Neural crest cell (in vitro differentiated cells): Measurements from ENCODE around the gene SIAH3. TPM values are rescaled to one million over a fixed set of nuclear protein-coding genes. Genes with fewer than 3 reads are reported as not detected.

Source experiments
- DNase-seq: peaks from one replicate; pipeline ENCODE4 v3.0.0; 2021; ENCODE audit warnings: low read depth, mixed read lengths, low spot score
- H3K27ac Mint-ChIP-seq: one replicate; pipeline ENCODE4 v1.8.0; 2021; ENCODE audit warnings: mild to moderate bottlenecking, mixed read lengths; ENCODE audit not compliant: unreplicated experiment
- H3K27me3 Mint-ChIP-seq: 2 replicates; pipeline ENCODE4 v1.8.0; 2021; ENCODE audit warnings: low read depth, mild to moderate bottlenecking, mixed read lengths
- H3K36me3 Mint-ChIP-seq: 2 replicates; pipeline ENCODE4 v1.8.0; 2021; ENCODE audit warnings: low read depth, mild to moderate bottlenecking, mixed read lengths
- H3K4me1 Mint-ChIP-seq: 2 replicates; pipeline ENCODE4 v1.8.0; 2021; ENCODE audit warnings: mixed read lengths
- H3K4me3 Mint-ChIP-seq: one replicate; pipeline ENCODE4 v1.8.0; 2021; ENCODE audit warnings: mild to moderate bottlenecking, mixed read lengths
- H3K9me3 Mint-ChIP-seq: 2 replicates; pipeline ENCODE4 v1.8.0; 2021; ENCODE audit warnings: mixed read lengths
- CTCF ChIP-seq: fragments of 200-600 bp; sonication (generic); conservative IDR thresholded peaks from 2 replicates; pipeline ENCODE4 v1.5.0; 2021; ENCODE audit warnings: antibody characterized with exemption, mild to moderate bottlenecking
- total RNA-seq: library from RNA; stranded (reverse); gene quantifications from 2 replicates; pipeline ENCODE4 v1.2.1, GENCODE V29; 2021

SIAH3 gene
- total RNA-seq, 1 donor from 2014 or later = 0.42 TPM

DNA sequence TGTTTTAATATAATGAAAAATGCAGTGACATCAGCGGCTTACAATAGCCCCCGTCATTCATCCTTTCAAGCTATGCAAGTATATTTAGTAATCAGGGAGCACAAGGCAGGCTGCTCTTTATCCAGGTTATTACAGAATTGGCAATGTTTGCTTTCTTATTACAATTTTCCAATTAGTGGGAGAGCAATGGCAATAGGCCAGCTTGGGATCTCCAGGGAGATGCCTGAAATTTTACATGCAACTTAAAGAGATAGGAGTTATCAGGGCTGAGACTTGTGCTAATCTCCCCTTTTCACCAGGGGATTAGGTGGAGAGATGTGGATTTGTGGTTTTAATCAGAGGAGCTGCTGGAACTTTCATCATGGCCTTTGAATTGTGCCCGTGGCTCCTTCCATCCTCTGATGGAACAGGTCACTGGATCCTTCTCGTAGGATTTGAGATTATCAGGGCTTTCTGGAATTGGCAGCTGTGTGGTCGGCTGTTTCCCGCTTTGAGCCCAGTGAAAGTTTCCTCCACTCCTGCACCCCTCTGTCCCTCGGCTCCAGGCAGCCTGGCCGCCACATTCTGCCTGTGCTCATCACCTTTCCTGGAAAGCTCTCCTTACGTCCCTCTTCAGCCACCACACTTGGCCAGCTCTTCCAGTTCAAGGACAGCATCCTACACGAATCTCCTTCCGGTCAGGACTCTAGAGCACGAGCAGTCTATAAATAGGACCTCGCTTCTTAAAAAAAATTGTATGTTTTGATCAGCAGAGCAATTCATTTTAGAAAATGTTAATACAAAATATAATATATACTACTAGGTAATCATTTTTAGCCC lies 102.4 kb downstream of the SIAH3 start:
- Mint-ChIP-seq H3K9me3 (peaks cover 2% of the 10 kb centered on the region), H3K36me3 (no peaks in the 10 kb centered on the region), H3K4me3 (no peak overlapping the region), H3K27me3 (no peaks in the 10 kb centered on the region), H3K4me1 (no peaks in the 10 kb centered on the region), H3K27ac (no peak overlapping the region)
- DNase-seq = no peak
- TF ChIP-seq CTCF = no peak

GRCh38 chr13:45747071-45747470 lies 104.5 kb downstream of the SIAH3 start:
- Mint-ChIP-seq H3K4me3 (no peak overlapping the region), H3K27me3 (no peaks in the 10 kb centered on the region), H3K27ac (no peak overlapping the region), H3K4me1 (no peaks in the 10 kb centered on the region), H3K9me3 (peaks cover 4% of the 10 kb centered on the region), H3K36me3 (no peaks in the 10 kb centered on the region)
- TF ChIP-seq CTCF = no peak
- no peak for DNase-seq

GRCh38 chr13:45744979-45745378 lies 106.6 kb downstream of the SIAH3 start:
- DNase-seq = no peak
- Mint-ChIP-seq H3K9me3 (peaks cover 4% of the 10 kb centered on the region), H3K4me1 (no peaks in the 10 kb centered on the region), H3K36me3 (no peaks in the 10 kb centered on the region), H3K4me3 (no peak overlapping the region), H3K27ac (peak overlapping the region; percentile 73), H3K27me3 (no peaks in the 10 kb centered on the region)
- no peak for TF ChIP-seq CTCF

- no peak for TF ChIP-seq CTCF
- Mint-ChIP-seq H3K27me3 (no peaks in the 10 kb centered on the region), H3K9me3 (peaks cover 6% of the 10 kb centered on the region), H3K36me3 (no peaks in the 10 kb centered on the region), H3K4me3 (no peak overlapping the region), H3K27ac (no peak overlapping the region), H3K4me1 (peaks cover 4% of the 10 kb centered on the region)
- DNase-seq = no peak
These were observed 108.6 kb downstream of the SIAH3 start for GRCh38 chr13:45742985-45743384.

GRCh38 chr13:45737571-45738017 lies 114.0 kb downstream of the SIAH3 start:
- DNase-seq = no peak
- Mint-ChIP-seq H3K4me3 (no peak overlapping the region), H3K36me3 (no peaks in the 10 kb centered on the region), H3K27me3 (no peaks in the 10 kb centered on the region), H3K4me1 (peaks cover 11% of the 10 kb centered on the region), H3K9me3 (peaks cover 5% of the 10 kb centered on the region), H3K27ac (peak overlapping the region; percentile 14)
- no peak for TF ChIP-seq CTCF
